ENCODE data around the gene SLC1A5.
"Not testable (repeated sequence)": the region's sequence is repeated elsewhere in the genome, so short reads cannot be mapped to it uniquely, and the experiment has no call there.

DNA sequence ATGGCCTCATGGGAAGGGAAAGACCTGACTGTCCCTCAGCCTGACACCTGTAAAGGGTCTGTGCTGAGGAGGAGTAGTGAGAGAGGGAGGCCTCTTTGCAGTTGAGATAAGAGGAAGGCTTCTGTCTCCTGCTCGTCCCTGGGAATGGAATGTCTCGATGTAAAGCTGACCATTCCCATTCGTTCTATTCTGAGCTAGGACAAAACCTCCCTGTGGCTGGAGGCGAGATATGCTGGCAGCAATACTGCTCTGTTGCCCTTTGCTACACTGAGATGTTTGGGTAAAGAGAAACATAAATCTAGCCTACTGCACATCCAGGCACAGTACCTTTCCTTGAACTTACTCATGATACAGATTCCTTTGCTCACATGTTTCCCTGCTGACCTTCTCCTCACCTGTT is 19.6 kb downstream of the SLC1A5 start:
- TF ChIP-seq, protein P1, sequence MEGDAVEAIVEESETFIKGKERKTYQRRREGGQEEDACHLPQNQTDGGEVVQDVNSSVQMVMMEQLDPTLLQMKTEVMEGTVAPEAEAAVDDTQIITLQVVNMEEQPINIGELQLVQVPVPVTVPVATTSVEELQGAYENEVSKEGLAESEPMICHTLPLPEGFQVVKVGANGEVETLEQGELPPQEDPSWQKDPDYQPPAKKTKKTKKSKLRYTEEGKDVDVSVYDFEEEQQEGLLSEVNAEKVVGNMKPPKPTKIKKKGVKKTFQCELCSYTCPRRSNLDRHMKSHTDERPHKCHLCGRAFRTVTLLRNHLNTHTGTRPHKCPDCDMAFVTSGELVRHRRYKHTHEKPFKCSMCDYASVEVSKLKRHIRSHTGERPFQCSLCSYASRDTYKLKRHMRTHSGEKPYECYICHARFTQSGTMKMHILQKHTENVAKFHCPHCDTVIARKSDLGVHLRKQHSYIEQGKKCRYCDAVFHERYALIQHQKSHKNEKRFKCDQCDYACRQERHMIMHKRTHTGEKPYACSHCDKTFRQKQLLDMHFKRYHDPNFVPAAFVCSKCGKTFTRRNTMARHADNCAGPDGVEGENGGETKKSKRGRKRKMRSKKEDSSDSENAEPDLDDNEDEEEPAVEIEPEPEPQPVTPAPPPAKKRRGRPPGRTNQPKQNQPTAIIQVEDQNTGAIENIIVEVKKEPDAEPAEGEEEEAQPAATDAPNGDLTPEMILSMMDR (IDR thresholded peaks at IDR 0.05; ENCODE audit: low read length), result not testable (repeated sequence)
- TF ChIP-seq EZH2phosphoT487 (IDR thresholded peaks at IDR 0.05; ENCODE audit: low read length); EZH2 (optimal IDR thresholded peaks at IDR 0.05; ENCODE audit: low read depth, low read length): not testable (repeated sequence)

All from MM.1S (cell line).